Right atrium auricular region (tissue), 2 donors: Measurements from ENCODE around the gene ITPR1. TPM values are rescaled to one million over a fixed set of nuclear protein-coding genes. Genes with fewer than 3 reads are reported as not detected.

Source experiments
- DNase-seq: peaks from one replicate; pipeline ENCODE4 v3.0.0-alpha.2; 2019; ENCODE audit warnings: low spot score
- H3K27ac ChIP-seq, 2 donors: fragments of 200-600 bp; sonication (generic); 1 replicate in 1 of 2; 2 replicates in 1 of 2; pipeline ENCODE4 v1.5.1; 2016 to 2019
- H3K27me3 ChIP-seq, 2 donors: fragments of 200-600 bp; sonication (generic); one replicate each; pipeline versions ENCODE4 v1.5.1 to v1.6.0; 2017 to 2019
- H3K36me3 ChIP-seq: fragments of 200-600 bp; sonication (generic); one replicate; pipeline ENCODE4 v1.5.1; 2016
- H3K4me1 ChIP-seq, 2 donors: fragments of 200-600 bp; sonication (generic); one replicate each; pipeline versions ENCODE4 v1.5.1 to v1.6.0; 2017 to 2019
- H3K4me3 ChIP-seq, 2 donors: fragments of 200-600 bp; sonication (generic); 1 replicate in 1 of 2; 2 replicates in 1 of 2; pipeline ENCODE4 v1.5.1; 2017 to 2019; ENCODE audit warnings: mild to moderate bottlenecking in 1 of 2, moderate library complexity in 1 of 2
- H3K9me3 ChIP-seq, 2 donors: fragments of 200-600 bp; sonication (generic); one replicate each; pipeline ENCODE4 v1.5.1; 2019
- total RNA-seq, 2 donors: library from RNA; depleted of rRNA; stranded (reverse); fragments of >200 nt; gene quantifications; one replicate each; pipeline ENCODE4 v1.1.0, GENCODE V29; 2016
- TF ChIP-seq, protein P1 (sequence below), 2 donors: fragments of 200-600 bp; sonication (generic); IDR thresholded peaks; one replicate each; pipeline ENCODE4 v1.5.1; 2019; ENCODE audit warnings: antibody characterized with exemption in 2 of 2

ITPR1 gene
- total RNA-seq, 2 donors from 2014 or later: 36.7 to 42.5 TPM

DNA sequence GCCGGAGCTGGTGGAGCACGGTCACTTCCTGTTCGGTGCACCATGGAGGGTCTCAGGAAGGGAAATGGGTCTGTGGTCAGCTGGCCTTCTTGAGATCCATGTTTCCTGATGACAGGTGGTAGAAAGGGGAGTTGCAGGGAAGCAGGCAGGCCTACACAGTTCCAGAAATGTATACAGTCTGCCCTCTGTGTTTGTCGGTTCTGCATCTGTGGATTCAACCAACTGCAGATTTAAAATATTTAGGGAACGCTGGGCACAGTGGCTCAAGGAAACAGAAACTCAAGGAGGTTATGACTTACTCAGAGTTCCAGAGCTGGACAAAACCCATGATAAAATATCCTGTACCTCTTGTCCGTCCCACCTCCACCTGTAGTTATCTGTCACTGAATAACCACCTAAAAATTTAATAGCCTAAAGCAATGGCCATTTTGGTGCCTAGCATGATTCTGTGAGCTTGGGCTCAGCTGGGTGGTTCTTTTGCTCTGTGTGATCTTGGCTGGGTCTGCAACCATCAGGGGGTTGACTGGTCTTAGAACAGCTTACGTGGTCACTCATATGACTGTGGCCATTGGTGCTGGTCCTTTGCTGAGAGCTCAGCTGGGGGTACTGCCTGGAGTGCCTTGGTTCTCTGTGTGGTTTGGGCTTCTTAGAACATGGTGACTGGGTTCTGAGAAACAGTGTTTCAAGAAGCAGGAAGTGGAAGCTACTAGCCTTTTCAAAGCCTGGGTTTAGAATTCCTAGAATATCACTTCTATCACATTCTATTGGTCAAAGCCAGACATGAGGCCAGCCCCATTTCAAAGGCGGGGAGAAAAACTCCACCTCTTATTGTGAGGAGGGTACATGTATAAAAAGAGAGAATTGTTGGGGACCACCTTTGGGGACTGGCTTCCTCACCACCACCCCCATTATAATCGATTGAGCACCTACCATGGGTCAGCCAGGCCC lies 246.4 kb downstream of the ITPR1 start:
- Histone ChIP-seq H3K27ac (peak overlapping the region; percentile 87 to 88), H3K4me1 (peaks cover 0 to 41% of the 10 kb centered on the region in 2 donors)

DNA sequence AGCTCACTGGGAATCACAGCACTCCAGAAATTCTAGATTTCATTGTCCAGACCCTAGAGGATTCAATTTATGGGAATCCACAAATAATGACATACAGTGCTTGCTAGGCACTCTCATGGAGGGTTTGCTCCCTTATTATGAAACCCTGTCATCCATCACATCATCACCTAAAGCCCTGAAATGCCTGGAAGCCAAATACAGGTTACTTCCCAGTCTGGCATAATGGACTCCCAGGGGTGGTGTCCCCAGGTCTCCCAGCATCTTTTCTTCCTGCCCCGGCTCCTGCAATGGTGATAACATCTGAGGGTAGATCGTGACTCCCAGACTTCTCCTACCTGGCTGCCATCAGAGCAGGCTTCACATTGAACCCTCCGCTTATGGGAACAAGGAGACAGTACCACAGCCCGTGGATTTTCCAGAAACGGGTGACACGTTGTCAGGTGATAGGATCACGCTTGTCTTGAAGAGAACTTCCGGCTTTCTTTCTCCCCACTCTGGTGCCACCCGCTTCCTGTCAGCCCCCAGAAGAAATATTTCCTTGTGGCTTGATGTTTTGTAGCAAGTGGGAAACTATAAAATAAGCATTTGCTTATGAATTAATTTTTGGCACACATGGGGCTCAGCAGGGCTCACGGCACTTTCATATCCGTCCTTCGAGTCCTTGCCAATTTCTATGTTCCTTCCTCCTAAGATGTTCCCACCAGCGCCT lies 247.4 kb downstream of the ITPR1 start:
- DNase-seq: no peak
- peaks cover 0 to 42% of the 10 kb centered on the region in 2 donors for H3K4me1 ChIP-seq
- peak overlapping the region; percentile 87 to 88 for H3K27ac ChIP-seq
- no peaks in the 10 kb centered on the region for H3K9me3 ChIP-seq
- no peak overlapping the region for H3K4me3 ChIP-seq
- peaks cover 7% of the 10 kb centered on the region for H3K36me3 ChIP-seq
- H3K27me3 ChIP-seq: no peaks in the 10 kb centered on the region
- TF ChIP-seq, protein P1, sequence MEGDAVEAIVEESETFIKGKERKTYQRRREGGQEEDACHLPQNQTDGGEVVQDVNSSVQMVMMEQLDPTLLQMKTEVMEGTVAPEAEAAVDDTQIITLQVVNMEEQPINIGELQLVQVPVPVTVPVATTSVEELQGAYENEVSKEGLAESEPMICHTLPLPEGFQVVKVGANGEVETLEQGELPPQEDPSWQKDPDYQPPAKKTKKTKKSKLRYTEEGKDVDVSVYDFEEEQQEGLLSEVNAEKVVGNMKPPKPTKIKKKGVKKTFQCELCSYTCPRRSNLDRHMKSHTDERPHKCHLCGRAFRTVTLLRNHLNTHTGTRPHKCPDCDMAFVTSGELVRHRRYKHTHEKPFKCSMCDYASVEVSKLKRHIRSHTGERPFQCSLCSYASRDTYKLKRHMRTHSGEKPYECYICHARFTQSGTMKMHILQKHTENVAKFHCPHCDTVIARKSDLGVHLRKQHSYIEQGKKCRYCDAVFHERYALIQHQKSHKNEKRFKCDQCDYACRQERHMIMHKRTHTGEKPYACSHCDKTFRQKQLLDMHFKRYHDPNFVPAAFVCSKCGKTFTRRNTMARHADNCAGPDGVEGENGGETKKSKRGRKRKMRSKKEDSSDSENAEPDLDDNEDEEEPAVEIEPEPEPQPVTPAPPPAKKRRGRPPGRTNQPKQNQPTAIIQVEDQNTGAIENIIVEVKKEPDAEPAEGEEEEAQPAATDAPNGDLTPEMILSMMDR (IDR thresholded peaks at IDR 0.05): no peak

More for the DNA sequence above, 246.4 kb downstream of the ITPR1 start:
- Histone ChIP-seq H3K4me3 (no peak overlapping the region), H3K27me3 (no peaks in the 10 kb centered on the region), H3K9me3 (no peaks in the 10 kb centered on the region), H3K36me3 (peaks cover 7% of the 10 kb centered on the region)
- DNase-seq: no peak
- TF ChIP-seq, protein P1 (IDR thresholded peaks at IDR 0.05): no peak

DNA sequence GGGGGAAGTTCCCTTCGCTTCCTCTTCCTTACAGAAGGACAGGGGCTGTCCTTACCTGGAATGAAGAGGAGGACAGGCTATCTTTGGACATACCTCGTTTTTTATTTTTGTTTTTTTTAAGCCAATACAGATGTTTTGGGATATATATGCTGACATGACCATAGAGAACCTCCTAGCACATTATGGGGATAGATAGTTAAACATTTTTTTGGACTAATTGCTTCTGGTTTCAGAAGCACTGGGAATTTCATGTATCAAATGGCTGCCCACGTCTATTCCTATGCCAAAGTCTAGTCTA lies 247.9 kb downstream of the ITPR1 start:
- Histone ChIP-seq H3K27ac (peak overlapping the region; percentile 87 to 88), H3K4me1 (peaks cover 0 to 44% of the 10 kb centered on the region in 2 donors), H3K36me3 (peaks cover 7% of the 10 kb centered on the region), H3K9me3 (no peaks in the 10 kb centered on the region), H3K27me3 (no peaks in the 10 kb centered on the region), H3K4me3 (no peak overlapping the region)
- no peak for DNase-seq
- TF ChIP-seq, protein P1 (IDR thresholded peaks at IDR 0.05): no peak

DNA sequence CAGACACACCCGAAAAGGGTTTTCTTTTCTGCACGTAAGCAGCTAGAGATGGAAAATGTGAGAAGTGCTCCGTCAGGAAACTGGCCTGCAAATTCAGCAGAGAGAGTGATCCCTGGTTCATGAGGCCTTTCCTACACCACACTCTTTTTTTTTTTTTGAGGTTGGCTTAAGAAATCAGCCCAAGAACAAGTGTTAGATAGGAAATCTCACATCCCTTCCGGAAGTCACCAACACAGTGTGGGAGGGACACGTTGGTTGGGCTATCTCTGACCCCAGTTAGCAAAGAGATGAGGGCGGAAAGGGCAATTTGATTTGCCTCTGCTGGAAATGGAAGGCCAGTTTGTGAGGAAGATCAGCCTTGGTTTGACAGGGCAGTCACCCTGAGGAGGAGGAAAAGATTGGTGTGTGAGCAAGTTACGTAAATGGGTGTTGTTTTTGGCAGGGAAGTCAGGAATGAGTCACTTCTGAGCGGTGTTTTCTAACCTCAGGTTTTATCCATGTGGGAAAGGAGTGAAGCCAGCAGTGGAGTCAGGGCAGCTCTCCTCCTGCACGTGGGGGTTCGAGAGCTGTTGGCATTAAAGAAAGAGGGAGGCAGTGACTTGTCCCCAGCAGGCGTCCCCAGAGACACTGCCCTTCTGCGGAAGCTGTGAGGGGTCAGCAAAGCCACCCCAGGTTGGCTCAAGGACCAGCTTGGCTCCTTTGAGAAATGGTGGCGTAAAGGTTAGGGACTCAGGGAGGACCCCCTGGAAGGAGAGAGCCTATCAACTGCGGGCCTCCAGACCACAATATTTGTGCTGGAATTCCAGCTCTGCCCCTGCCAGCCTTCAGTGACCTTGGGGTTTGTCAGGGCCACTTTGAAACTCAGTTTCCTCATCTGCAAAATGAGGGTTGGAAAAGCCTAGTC lies 248.5 kb downstream of the ITPR1 start:
- Histone ChIP-seq H3K4me3 (no peak overlapping the region), H3K27ac (peak overlapping the region; percentile 87 to 88), H3K9me3 (no peaks in the 10 kb centered on the region), H3K36me3 (peaks cover 7% of the 10 kb centered on the region), H3K4me1 (peaks cover 0 to 50% of the 10 kb centered on the region in 2 donors), H3K27me3 (no peaks in the 10 kb centered on the region)
- peak; percentile 90 for DNase-seq
- TF ChIP-seq, protein P1 (IDR thresholded peaks at IDR 0.05): no peak

DNA sequence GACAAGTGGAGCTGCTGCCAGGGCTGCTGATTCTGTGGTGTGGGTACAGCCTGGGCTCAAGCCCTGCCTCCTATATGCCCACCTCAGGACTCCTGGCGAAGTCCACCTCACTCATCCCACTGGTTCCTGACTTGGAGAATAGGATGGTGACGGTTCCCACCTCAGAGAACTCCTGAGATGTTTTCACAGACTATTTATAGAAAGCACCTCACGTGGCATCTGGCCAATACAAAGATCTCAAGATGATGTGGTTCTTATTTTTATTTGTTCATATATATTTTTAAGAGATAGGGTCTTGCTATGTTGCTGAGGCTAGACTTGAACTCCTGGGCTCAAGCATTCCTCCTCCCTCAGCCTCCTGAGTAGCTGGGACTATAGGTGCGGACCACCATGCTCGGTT lies 249.2 kb downstream of the ITPR1 start:
- TF ChIP-seq, protein P1 (IDR thresholded peaks at IDR 0.05): no peak
- Histone ChIP-seq H3K27me3 (no peaks in the 10 kb centered on the region), H3K9me3 (no peaks in the 10 kb centered on the region), H3K27ac (peak overlapping the region; percentile 87 to 88), H3K4me1 (peaks cover 0 to 56% of the 10 kb centered on the region in 2 donors), H3K4me3 (no peak overlapping the region), H3K36me3 (peaks cover 1% of the 10 kb centered on the region)
- no peak for DNase-seq
